ENCODE results near the gene NPHP4. TPM values are rescaled to one million over a fixed set of nuclear protein-coding genes. Genes with fewer than 3 reads are reported as not detected.
"Not testable (repeated sequence)": the region's sequence is repeated elsewhere in the genome, so short reads cannot be mapped to it uniquely, and the experiment has no call there.

Gene NPHP4
- total RNA-seq, 1 donor from 2014 or later = 19.0 TPM

DNA sequence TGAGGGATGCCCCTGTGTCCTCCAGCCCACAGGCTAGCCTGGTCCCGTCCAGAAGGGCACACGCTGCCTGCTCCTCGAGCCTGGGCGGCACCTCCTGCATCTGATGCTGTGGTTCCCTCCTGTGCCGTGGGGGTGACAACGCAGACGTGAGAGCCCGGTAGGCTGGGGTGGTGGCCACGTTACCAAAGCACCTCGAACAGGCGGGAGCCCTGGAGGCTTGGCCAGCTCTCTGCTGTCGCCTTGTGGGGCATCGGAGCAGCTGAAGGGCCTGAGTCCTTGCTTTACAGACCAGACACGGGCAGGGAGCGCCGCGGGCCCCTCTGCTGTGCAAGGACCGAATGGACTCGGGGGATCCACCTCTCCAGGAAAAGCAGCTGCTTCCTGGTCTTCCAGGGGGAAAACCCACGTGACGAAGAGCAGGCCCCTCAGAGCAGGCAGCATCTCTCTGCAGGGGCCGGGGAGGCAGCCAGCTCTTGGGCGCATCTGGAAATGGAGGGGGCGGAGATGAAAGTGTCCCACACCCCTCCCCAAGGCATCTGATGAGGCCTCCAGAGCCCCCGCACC is 133.3 kb downstream of the NPHP4 start:
- no peaks in the 10 kb centered on the region for H3K4me1 Mint-ChIP-seq (ENCODE audit: low read depth)
- H3K36me3 Mint-ChIP-seq (ENCODE audit: low read depth) = no peaks in the 10 kb centered on the region
- H3K9me3 Mint-ChIP-seq = no peaks in the 10 kb centered on the region
- no peak overlapping the region for H3K4me3 Mint-ChIP-seq (ENCODE audit: low read depth)
- DNase-seq (ENCODE audit: low spot score) = no peak
- intact Hi-C loops (cut with micrococcal nuclease) = no loop called here
- no peaks in the 10 kb centered on the region for H3K27me3 Mint-ChIP-seq (ENCODE audit: low read depth)
- no peak overlapping the region for H3K27ac Mint-ChIP-seq

GRCh38 chr1:5858246-5858645 is 134.0 kb downstream of the NPHP4 start:
- Mint-ChIP-seq H3K27me3 (ENCODE audit: low read depth) (no peaks in the 10 kb centered on the region), H3K4me3 (ENCODE audit: low read depth) (no peak overlapping the region), H3K9me3 (no peaks in the 10 kb centered on the region), H3K27ac (no peak overlapping the region), H3K36me3 (ENCODE audit: low read depth) (no peaks in the 10 kb centered on the region), H3K4me1 (ENCODE audit: low read depth) (no peaks in the 10 kb centered on the region)
- intact Hi-C loops (cut with micrococcal nuclease) = no loop called here
- DNase-seq (ENCODE audit: low spot score) = no peak

GRCh38 chr1:5857508-5858090 is 134.6 kb downstream of the NPHP4 start:
- Mint-ChIP-seq H3K27ac (no peak overlapping the region), H3K27me3 (ENCODE audit: low read depth) (no peaks in the 10 kb centered on the region), H3K4me3 (ENCODE audit: low read depth) (no peak overlapping the region), H3K9me3 (no peaks in the 10 kb centered on the region), H3K4me1 (ENCODE audit: low read depth) (no peaks in the 10 kb centered on the region), H3K36me3 (ENCODE audit: low read depth) (no peaks in the 10 kb centered on the region)
- intact Hi-C loops (cut with micrococcal nuclease) = no loop called here
- no peak for DNase-seq (ENCODE audit: low spot score)

- Mint-ChIP-seq H3K27me3 (ENCODE audit: low read depth) (no peaks in the 10 kb centered on the region), H3K27ac (no peak overlapping the region), H3K9me3 (no peaks in the 10 kb centered on the region), H3K4me1 (ENCODE audit: low read depth) (no peaks in the 10 kb centered on the region), H3K4me3 (ENCODE audit: low read depth) (no peak overlapping the region), H3K36me3 (ENCODE audit: low read depth) (no peaks in the 10 kb centered on the region)
- intact Hi-C loops (cut with micrococcal nuclease) = no loop called here
- DNase-seq (ENCODE audit: low spot score) = no peak
These were observed 135.2 kb downstream of the NPHP4 start for GRCh38 chr1:5857011-5857410.

- Mint-ChIP-seq H3K27ac (no peak overlapping the region), H3K36me3 (ENCODE audit: low read depth) (no peaks in the 10 kb centered on the region), H3K27me3 (ENCODE audit: low read depth) (no peaks in the 10 kb centered on the region), H3K9me3 (no peaks in the 10 kb centered on the region), H3K4me3 (ENCODE audit: low read depth) (no peak overlapping the region), H3K4me1 (ENCODE audit: low read depth) (no peaks in the 10 kb centered on the region)
- no peak for DNase-seq (ENCODE audit: low spot score)
- intact Hi-C loops (cut with micrococcal nuclease) = no loop called here
These were observed 135.9 kb downstream of the NPHP4 start for GRCh38 chr1:5856246-5856815.

GRCh38 chr1:5855196-5855897 is 136.9 kb downstream of the NPHP4 start:
- no peaks in the 10 kb centered on the region for H3K4me1 Mint-ChIP-seq (ENCODE audit: low read depth)
- H3K36me3 Mint-ChIP-seq (ENCODE audit: low read depth) = no peaks in the 10 kb centered on the region
- no peak overlapping the region for H3K4me3 Mint-ChIP-seq (ENCODE audit: low read depth)
- no peaks in the 10 kb centered on the region for H3K27me3 Mint-ChIP-seq (ENCODE audit: low read depth)
- intact Hi-C loops (cut with micrococcal nuclease) = no loop called here
- no peak overlapping the region for H3K27ac Mint-ChIP-seq
- no peaks in the 10 kb centered on the region for H3K9me3 Mint-ChIP-seq
- no peak for DNase-seq (ENCODE audit: low spot score)

- Mint-ChIP-seq H3K9me3 (no peaks in the 10 kb centered on the region), H3K4me3 (ENCODE audit: low read depth) (no peak overlapping the region), H3K27ac (no peak overlapping the region), H3K4me1 (ENCODE audit: low read depth) (no peaks in the 10 kb centered on the region), H3K36me3 (ENCODE audit: low read depth) (no peaks in the 10 kb centered on the region), H3K27me3 (ENCODE audit: low read depth) (no peaks in the 10 kb centered on the region)
- intact Hi-C loops (cut with micrococcal nuclease) = no loop called here
- no peak for DNase-seq (ENCODE audit: low spot score)
These were observed 137.5 kb downstream of the NPHP4 start for GRCh38 chr1:5854754-5855153.

DNA sequence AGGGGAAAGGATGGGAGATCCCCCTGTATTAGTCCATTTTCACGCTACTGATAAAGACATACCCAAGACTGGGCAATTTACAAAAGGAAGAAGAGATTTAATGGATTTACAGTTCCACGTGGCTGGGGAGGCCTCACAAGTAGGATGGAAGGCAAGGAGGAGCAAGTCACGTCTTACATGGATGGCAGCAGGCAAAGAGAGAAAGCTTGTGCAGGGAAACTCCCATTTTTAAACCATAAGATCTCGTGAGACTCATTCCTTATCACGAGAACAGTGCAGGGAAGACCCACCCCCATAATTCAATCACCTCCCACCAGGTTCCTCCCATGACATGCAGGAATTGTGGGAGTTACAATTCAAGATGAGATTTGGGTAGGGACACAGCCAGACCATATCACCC is 138.4 kb downstream of the NPHP4 start:
- H3K27ac Mint-ChIP-seq; H3K9me3 Mint-ChIP-seq; H3K4me1 Mint-ChIP-seq (ENCODE audit: low read depth); intact Hi-C loops (cut with micrococcal nuclease); H3K36me3 Mint-ChIP-seq (ENCODE audit: low read depth); H3K27me3 Mint-ChIP-seq (ENCODE audit: low read depth); H3K4me3 Mint-ChIP-seq (ENCODE audit: low read depth); DNase-seq (ENCODE audit: low spot score): not testable (repeated sequence)

DNA sequence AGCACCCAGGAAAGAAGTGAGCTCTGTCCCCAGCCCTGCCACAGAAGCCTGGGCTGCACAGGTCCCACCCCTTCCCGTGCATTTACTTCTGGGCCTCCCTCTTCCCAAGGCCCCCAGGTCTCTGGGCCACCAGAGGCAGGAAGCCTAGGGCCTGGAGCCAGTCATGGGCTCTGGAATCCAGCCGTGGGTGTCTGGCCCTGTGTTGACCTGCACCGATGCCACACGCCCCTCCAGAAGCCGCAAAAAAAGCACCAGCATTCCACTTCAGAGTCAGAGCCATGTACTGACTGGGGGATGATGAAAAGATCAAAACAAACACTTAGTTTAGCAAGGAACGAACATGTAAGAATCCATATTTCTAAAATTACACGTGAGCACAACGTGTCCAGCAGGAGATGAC is 141.7 kb downstream of the NPHP4 start:
- Mint-ChIP-seq H3K9me3 (no peaks in the 10 kb centered on the region), H3K4me1 (ENCODE audit: low read depth) (no peaks in the 10 kb centered on the region), H3K4me3 (ENCODE audit: low read depth) (no peak overlapping the region), H3K27ac (no peak overlapping the region), H3K36me3 (ENCODE audit: low read depth) (no peaks in the 10 kb centered on the region), H3K27me3 (ENCODE audit: low read depth) (no peaks in the 10 kb centered on the region)
- no peak for DNase-seq (ENCODE audit: low spot score)
- intact Hi-C loops (cut with micrococcal nuclease) = no loop called here

DNA sequence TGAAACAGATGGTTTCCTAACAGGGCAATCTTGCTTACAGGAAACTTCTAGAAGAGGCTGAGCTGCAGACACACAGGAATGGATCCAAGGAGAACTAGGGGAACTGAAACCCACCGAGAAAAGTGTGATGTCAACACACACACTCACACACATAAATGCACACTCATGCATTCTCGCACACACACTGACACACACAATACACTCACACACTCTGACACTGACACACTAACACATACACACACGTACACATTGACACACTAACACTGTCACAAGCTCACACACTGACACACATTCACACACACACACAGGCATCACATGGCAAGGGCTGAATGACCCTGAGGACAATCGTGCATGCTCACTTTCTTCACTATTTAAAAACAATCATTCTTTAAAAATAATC is 142.7 kb downstream of the NPHP4 start:
- H3K9me3 Mint-ChIP-seq = no peaks in the 10 kb centered on the region
- no peaks in the 10 kb centered on the region for H3K36me3 Mint-ChIP-seq (ENCODE audit: low read depth)
- no peak for DNase-seq (ENCODE audit: low spot score)
- H3K27ac Mint-ChIP-seq = no peak overlapping the region
- H3K27me3 Mint-ChIP-seq (ENCODE audit: low read depth) = no peaks in the 10 kb centered on the region
- intact Hi-C loops (cut with micrococcal nuclease) = no loop called here
- H3K4me1 Mint-ChIP-seq (ENCODE audit: low read depth) = no peaks in the 10 kb centered on the region
- no peak overlapping the region for H3K4me3 Mint-ChIP-seq (ENCODE audit: low read depth)

DNA sequence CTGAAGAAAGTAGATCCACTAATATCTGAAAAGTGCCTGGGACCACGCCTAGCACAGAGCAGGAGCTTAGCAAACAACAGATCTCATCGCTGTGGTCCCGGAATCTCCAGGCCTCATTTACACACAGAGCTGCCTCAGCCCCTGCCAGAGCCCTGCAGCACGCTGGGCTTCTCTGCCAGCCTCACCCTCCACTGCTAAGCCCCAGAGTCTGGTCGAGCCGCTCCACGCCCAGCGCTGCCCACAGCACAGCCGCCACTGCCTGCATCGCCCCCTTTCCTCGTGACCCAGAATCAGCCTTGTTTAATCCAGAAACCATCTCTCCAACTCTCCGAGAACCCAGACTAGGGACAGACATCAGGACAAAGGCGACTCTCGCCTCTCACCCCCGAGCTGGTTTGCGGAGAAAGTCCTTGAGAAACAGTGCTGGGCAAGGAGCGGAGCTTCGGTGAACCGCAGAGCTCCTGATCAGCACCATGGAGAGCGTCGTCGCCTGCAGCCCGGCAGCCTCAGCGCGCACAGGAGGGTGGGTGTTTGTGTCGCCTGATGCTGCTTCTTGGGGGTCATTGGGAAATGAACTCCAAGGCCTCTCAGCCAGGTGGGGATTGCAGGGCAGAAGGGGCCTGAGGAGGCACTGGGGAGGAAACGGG is 145.1 kb downstream of the NPHP4 start:
- intact Hi-C loops (cut with micrococcal nuclease) = no loop called here
- no peaks in the 10 kb centered on the region for H3K4me1 Mint-ChIP-seq (ENCODE audit: low read depth)
- no peak overlapping the region for H3K27ac Mint-ChIP-seq
- no peaks in the 10 kb centered on the region for H3K36me3 Mint-ChIP-seq (ENCODE audit: low read depth)
- no peak for DNase-seq (ENCODE audit: low spot score)
- no peak overlapping the region for H3K4me3 Mint-ChIP-seq (ENCODE audit: low read depth)
- no peaks in the 10 kb centered on the region for H3K9me3 Mint-ChIP-seq
- no peaks in the 10 kb centered on the region for H3K27me3 Mint-ChIP-seq (ENCODE audit: low read depth)

DNA sequence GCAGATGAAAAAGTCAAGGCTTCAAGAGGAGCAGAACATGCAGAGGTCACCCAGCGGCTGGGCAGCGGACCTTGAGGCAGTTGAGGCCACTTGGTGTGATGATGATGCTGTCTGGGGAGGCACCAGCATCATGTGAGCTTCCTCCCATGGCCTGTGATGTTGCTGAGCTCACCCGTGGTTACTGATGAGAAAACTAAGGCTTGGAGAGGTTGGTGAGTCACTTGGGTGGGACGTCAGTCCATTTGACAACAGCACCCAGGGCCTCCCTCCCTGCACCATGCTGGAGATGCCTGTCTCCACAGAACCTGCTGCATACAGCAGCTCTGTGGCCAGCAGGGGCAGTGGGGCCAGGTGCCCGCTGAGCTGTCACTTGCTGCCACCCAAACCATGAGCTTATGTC is 146.8 kb downstream of the NPHP4 start:
- intact Hi-C loops (cut with micrococcal nuclease) = no loop called here

DNA sequence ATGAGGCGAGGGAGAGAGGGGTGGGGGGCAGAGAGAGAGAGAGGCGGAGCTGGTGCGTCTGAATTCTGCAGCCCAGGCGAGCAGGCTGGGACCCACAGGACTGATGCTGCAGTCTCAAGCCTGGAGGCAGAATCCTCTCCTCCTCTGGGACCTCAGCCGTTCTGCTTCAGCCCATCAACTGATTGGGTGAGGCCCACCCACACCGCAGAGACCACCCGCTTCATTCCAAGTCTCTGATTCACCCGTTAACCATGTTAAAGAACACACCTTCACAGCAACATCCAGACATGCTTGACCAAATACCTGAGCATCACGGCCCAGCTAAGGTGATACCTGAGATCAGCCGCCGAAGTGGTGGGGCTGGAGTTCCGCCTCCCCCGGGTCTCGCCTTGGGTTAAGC is 147.8 kb downstream of the NPHP4 start:
- Mint-ChIP-seq H3K27me3 (ENCODE audit: low read depth) (no peaks in the 10 kb centered on the region), H3K4me3 (ENCODE audit: low read depth) (no peak overlapping the region), H3K9me3 (no peaks in the 10 kb centered on the region), H3K4me1 (ENCODE audit: low read depth) (no peaks in the 10 kb centered on the region), H3K36me3 (ENCODE audit: low read depth) (no peaks in the 10 kb centered on the region), H3K27ac (no peak overlapping the region)
- intact Hi-C loops (cut with micrococcal nuclease) = no loop called here
- no peak for DNase-seq (ENCODE audit: low spot score)

More for the DNA sequence above, 146.8 kb downstream of the NPHP4 start:
- Mint-ChIP-seq H3K4me1 (ENCODE audit: low read depth) (no peaks in the 10 kb centered on the region), H3K36me3 (ENCODE audit: low read depth) (no peaks in the 10 kb centered on the region), H3K27me3 (ENCODE audit: low read depth) (no peaks in the 10 kb centered on the region), H3K27ac (no peak overlapping the region), H3K9me3 (no peaks in the 10 kb centered on the region), H3K4me3 (ENCODE audit: low read depth) (no peak overlapping the region)
- DNase-seq (ENCODE audit: low spot score) = no peak

Data from activated T-helper 2 cell treated with anti-CD3 and anti-CD28 coated beads, Interferon-gamma antibody, Interleukin-2, Interleukin-4, amounts not matched to agents 10 μg/mL and 5 μg/mL and 100 μg/mL, durations not matched to agents 14 hours and 24 hours and 36 hours (primary cell).